ENCODE results near the gene TBC1D24.
"Not testable (repeated sequence)": the region's sequence is repeated elsewhere in the genome, so short reads cannot be mapped to it uniquely, and the experiment has no call there.

TBC1D24 gene

DNA sequence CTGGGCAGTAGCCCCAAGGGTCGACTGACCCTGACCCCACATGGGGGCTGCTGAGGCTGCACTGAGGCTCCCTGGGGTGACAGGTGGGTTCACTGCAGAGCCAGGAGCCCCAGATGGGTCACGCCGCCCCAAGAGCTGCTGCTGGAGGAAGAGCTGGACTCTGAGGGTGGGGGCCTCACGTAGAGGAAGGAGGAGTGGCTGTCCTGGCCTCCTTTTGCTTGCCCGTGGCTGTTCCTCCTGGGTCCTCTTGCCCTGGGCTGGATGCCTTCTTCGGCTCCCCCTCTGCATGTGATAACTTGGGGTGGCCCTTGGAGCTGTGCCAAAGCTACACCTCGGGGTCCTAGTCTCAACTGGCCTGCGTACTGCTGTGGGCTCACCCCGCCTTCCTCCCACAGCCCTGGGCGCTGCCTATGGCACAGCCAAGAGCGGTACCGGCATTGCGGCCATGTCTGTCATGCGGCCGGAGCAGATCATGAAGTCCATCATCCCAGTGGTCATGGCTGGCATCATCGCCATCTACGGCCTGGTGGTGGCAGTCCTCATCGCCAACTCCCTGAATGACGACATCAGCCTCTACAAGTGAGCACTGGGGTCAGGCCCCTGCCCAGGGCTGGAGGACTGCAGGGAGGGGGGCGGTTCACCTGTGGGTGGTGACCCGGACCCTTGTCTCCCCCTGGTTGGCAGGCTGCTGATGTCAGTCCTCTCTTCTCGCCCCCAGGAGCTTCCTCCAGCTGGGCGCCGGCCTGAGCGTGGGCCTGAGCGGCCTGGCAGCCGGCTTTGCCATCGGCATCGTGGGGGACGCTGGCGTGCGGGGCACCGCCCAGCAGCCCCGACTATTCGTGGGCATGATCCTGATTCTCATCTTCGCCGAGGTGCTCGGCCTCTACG, 44.1 kb downstream of the TBC1D24 start:
- DNase-seq = no peak

DNA sequence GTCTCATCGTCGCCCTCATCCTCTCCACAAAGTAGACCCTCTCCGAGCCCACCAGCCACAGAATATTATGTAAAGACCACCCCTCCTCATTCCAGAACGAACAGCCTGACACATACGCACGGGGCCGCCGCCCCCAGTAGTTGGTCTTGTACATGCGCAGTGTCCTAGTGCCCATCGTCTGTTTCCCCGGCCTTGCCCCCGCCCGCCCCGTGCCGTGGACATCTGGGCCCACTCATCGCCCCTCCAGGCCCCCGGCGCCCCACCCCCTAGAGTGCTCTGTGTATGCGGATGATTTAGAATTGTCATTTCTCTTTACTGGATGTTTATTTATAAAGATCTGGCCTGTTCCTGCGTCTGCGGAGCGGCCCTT, 44.8 kb downstream of the TBC1D24 start:
- no peak for DNase-seq

DNA sequence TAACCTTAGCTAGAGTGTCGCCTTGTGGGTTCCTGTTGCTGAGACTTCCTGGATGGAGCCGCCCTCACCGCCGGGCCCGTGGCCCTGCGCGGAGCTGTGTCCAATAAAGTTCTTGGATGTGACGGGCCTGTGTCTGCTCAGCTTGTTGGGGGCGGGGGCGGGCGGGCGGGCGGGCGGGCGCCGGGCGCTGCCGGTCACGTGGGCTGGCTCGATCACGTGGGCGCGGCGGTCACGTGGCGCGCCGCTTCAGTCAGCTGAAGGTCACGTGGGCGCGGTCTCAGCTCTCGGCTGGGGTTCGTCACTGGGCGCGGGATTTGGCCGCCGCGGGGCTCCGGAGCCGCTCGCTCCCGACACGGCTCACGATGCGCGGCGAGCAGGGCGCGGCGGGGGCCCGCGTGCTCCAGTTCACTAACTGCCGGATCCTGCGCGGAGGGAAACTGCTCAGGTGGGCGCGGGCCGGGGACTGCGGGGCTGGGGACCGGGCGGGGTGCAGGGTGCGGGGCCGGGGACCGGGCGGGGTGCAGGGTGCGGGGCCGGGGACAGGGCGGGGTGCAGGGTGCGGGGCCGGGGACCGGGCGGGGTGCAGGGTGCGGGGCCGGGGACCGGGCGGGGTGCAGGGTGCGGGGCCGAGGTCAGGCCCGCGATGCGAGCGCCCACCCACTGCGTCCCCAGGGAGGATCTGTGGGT, 45.3 kb downstream of the TBC1D24 start, which contains the start of gene AMDHD2:
AMDHD2 (plus strand) TSS at position 275 of the 687 bp plus-strand sequence; CDS start at position 363, 88 bp downstream.
- peak; percentile 92 for DNase-seq

DNA sequence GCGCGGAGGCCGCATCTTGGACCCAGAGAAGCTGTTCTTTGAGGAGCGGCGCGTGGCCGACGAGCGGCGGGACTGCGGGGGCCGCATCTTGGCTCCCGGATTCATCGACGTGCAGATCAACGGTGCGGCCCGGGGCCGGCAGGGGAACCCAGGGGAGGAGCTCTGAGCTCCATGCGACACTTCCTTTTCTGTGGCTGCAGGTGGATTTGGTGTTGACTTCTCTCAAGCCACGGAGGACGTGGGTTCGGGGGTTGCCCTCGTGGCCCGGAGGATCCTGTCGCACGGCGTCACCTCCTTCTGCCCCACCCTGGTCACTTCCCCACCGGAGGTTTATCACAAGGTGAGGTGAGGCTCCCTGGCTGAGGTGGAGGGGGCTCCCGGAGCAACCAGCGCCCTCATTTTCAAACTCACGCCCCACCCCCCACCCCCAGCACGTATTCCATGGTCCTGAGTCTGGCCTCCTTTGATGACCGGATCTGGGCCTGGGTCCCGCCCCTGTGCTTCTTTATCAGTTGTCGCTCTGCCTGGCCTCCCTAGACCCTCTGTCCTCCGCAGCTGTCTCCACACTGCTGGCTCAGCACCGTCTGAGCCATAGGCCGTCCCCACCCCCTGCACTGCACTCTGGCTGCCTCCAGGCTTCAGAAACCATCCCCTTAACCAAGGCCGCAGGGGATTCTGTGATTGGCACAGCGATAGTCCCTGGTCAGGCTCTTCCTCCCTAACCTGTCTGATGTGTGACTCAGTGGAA, 46.0 kb downstream of the TBC1D24 start:
- no peak for DNase-seq

DNA sequence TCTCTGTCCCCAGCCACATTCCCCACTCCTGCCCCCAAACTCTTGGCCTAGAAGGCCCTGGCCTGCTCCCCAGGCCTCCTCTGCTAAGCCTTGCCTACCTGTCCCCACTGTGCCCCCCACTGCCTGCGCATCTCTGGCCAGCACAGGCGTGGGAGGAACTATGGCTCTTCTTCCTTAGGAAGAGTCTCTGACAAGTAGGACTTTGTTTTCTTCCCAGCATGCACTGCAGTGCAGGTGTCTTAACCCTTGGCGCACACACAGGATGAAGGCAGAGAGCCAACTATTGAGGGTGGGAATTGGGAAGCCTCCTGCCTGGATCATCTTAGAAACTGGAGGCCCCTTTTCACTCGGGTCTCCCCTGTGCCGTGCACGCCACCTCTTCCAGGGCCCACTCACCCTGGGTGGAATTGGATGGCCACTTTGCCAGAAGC, 48.9 kb downstream of the TBC1D24 start:
- DNase-seq = no peak

DNA sequence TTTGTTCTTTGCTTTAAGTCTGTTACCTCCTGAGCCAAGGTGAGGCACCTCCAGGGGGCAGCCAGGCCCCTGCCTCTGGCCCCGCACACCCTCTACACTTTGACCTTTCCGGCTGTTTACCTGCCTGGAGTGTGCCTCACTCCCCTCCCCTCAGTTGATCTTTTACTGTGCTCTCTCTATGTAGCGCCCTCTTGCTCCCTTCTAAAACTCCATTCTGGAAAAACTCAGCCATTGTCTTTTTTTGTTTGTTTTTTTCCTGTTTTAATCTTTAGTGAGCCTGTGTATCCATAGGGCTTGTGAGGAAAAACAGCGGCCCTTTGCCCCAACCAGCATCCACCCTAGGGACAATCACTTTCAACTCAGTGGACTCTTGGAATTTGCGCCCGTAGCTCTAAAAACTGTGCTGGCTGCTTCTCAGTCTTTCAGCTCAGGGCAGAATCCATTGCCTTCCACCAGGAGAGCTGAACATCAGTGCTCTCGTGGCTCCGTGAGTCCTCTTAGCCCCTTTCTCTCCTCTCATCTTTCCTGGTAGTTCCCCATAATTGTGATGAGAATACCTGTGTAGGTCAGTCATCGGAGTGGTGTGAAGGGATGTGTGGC, 49.5 kb downstream of the TBC1D24 start:
- DNase-seq = no peak

DNA sequence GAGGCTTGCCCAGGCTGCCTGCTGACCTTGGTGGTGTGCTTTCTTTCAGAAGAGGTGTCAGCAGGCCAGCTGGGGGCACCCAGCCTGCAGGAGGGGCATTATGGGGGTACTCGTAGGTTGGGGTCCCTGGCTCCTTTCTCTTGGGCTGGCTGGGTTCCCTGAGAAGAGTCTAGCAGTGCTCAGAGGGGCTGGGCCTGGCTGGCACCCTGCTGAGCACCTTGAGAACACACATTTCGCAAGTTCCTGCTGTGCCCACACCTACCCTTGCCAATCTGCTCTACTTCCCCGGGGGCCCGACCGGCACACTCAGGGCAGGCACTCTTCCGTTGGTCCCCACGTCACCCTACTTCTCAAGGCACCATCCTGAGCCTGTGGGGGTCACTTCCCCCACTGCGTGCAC, 51.2 kb downstream of the TBC1D24 start:
- DNase-seq = no peak

DNA sequence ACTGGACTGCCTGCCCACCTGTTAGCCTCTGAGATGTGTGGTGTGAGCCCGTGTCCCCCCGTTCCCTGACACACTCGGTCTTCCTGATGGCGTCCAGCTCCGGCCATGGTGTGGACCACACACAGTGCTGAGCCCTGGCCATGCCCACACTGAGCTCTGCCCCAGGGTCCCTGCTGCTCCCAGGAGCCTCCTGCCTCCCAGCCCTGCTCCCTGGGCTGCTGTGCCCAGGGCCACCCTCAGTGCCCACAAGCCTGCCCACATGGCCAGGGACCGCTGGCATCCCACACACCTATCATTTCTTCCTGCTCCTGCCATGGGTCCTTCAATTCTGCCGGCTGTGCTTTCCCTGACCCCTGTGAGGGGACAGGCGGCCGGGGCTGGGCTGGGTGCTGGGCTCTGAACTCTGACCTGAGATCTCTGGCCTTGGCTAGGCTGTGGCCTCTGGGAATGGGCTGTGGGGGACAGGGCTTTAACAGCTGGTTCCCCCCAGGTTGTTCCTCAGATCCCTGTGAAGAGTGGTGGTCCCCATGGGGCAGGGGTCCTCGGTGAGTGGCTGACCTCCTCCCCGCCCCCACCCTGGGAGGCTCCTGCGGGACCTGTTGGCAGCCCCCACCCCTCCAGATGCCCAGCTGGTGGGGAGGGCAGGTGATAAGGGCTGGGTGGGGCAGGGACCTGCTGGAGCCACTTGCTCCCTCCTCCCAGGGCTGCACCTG, 52.3 kb downstream of the TBC1D24 start:
- DNase-seq = no peak

DNA sequence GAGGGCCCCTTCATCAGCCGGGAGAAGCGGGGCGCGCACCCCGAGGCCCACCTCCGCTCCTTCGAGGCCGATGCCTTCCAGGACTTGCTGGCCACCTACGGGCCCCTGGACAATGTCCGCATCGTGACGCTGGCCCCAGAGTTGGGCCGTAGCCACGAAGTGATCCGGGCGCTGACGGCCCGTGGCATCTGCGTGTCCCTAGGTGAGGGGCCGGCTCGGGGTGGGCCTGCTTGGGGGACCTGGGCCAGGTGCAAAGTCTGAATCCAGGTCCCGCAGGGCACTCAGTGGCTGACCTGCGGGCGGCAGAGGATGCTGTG, 52.8 kb downstream of the TBC1D24 start:
- no peak for DNase-seq

DNA sequence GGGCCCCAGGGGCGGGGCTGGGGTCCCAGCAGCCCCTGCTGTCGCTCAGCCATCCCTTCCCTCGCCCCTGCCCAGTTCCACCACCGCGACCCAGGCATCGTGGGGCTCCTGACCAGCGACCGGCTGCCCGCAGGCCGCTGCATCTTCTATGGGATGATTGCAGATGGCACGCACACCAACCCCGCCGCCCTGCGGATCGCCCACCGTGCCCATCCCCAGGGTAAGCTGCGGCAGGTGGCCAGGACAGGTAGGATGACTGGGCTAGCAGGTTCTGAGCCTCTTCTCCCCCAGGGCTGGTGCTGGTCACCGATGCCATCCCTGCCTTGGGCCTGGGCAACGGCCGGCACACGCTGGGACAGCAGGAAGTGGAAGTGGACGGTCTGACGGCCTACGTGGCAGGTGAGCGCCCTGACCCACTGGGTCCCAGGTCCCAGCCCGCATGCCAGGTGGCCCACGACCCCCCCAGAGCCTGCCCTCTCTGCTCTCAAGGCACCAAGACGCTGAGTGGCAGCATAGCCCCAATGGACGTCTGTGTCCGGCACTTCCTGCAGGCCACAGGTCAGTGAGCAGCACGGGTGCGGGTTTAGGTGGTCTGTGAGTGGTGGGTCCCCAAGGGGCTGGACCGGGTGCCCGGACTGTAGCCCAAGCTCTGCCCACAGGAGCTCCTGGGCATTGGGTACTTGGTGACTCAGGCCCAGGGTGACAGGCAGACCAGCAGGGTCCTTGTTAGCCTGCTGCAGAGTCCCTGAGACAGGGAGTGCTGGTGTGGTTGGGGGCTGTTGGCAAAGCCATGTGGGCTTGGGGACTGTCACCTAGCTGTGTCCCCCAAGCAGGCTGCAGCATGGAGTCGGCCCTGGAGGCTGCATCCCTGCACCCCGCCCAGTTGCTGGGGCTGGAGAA, 53.5 kb downstream of the TBC1D24 start:
- DNase-seq = no peak

DNA sequence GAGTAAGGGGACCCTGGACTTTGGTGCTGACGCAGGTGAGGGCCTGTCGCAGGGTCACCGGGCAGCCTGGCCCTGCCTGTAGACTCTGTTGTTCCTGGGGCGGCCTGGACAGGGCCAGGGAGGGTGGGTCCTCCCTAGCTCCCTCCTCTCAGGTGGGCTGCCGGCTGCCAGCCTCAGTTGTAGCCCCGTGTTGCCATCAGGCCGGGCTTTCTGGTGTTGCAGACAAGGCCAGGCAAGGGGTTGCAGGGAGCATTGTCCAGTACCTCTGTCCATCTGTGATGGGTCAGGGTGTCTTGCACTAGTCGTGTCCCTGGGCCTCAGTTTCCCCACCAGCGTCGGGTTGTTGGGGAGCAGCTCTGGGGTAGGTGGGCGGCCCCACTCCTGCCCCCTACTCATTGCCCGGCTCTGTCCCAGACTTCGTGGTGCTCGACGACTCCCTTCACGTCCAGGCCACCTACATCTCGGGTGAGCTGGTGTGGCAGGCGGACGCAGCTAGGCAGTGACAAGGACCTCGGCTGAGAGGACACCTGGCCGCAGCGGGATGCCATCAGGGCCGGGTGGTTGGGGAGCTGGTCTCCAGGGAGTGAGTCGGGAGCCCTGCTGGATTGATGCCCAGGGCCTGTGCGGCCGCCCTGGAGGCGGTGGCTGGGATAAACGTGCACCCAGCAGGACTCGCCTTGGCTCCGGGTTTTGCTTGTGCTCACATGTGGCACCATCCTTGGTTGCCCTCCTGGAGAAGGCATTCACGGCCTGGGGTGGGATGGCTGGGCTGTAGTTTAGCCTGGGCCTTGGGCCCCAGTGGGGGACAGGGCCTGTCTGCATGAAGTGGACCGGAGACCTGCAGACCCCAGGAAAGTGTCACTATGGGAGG, 54.4 kb downstream of the TBC1D24 start:
- no peak for DNase-seq

DNA sequence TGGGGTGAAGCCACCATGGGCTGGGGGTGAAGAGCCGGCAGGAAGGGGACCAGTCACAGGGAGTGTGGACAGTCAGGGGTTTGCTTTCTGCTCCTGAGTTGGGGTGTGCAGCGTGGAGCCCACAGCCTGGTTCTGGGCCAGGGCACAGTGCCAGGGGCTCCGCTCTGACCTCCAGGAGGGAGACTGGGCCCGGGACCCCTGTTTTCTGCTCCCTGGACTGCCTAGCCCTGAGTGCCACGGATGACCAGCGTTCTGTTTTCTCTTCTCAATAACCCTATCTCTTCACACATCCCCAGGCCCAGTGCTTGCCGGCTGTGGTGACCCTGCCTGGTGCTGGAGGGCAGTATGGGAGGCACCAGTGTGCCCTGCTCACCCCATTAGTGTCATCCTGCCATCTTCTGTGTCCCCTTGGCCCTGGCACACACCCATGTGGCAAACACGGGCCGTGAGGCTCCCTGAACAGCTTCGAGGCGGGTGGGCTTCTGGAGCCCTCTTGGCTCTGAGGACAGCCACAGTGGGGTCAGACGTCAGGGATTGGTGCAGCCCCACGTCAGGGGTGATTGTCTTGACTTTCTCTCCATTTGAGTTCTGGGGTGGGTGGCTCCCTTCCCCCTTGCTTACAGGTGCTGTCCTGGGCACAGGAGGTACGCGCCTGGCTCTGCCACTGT, 55.2 kb downstream of the TBC1D24 start:
- DNase-seq = no peak

DNA sequence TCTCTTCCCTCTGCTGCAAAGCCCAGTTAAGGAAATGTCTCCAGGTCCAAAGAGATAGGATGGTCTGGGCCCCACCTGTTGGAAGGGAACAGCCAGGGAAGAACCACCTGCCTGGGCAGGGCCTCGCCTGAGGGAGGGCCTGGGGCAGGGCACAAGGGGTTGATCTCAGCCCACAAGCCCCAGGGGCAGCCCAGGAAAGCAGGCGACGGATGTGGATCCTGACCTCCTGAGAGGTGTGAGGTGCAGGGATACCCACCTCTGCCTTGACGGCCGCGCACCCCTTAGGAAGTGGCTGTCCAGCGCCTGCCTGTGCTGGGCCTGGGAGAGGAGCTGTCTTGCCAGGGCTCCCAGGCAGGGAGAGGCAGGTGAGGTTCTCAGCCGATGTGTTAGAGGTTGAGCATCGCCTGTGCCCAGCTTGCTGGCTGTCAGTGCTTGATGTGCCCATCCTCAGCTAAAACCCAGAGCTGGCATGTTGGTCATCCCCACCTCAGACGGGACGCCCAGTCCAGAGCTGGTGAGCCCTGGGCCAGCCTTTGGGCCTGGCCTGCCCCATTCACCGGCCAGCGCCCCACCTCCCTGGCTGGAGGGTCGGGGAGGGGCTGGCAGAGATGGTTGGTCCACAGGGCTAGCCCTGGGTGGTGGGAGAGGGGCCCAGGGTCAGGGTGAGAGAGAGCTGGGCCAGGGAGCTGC, 55.8 kb downstream of the TBC1D24 start:
- no peak for DNase-seq

DNA sequence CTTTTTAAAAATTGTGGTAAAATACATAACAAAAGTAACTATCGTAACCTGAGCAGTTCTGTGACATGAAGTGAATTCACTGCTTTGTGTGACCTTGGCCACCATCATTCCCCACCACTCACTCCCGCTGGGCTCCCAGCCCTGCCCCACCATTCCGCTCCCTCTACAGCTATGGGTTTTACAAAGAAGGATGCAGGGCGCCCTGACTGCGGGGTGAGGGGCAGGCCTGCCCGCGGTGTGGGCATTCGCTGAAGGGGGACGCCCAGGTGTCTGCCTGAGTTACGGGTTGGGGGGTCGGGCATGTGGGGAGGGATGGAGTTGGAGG, 56.4 kb downstream of the TBC1D24 start, which contains the start of gene CEMP1:
CEMP1 (minus strand) TSS at position 38 of the 325 bp plus-strand sequence. CDS start 335 bp downstream, outside the sequence.
- no peak for DNase-seq

DNA sequence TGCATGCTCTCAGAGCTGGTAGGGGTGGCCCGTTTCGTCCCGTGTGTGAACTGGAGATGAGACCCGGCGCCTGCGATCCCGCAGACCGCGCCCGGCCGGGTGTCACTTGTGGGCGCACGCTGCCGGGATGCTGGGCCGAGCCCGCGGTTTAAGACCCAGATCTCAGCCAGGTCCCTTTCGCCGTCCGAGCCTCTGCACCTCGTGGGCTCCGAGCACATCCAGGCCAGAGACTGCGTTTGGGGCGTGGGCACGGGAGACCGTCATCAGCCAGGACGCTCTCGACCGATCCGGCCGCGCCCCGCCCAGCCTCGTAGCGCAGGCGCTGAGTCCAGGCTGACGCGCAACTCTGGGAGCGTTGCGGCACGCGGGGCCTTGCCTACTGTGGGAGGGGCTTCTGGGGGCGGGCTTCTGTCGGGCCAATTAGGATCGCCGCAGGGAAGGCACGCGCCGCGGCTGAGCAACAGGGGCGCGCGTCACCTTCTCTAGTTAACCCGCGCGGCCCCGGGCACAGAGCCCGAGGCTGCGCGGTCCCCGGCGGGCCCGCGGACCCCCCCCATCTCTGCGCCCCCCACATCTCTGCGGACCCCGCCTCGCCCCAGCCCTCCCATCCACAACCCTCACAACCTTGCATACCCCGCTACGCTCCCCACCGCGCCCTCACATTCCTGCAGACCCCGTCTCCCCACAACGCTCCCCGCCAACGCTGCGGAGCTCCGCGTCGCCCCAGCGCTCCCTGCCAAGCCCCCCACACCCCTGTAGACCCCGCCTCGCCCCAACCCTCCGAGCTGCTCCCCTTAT, 57.0 kb downstream of the TBC1D24 start:
- DNase-seq = peak; percentile 97

DNA sequence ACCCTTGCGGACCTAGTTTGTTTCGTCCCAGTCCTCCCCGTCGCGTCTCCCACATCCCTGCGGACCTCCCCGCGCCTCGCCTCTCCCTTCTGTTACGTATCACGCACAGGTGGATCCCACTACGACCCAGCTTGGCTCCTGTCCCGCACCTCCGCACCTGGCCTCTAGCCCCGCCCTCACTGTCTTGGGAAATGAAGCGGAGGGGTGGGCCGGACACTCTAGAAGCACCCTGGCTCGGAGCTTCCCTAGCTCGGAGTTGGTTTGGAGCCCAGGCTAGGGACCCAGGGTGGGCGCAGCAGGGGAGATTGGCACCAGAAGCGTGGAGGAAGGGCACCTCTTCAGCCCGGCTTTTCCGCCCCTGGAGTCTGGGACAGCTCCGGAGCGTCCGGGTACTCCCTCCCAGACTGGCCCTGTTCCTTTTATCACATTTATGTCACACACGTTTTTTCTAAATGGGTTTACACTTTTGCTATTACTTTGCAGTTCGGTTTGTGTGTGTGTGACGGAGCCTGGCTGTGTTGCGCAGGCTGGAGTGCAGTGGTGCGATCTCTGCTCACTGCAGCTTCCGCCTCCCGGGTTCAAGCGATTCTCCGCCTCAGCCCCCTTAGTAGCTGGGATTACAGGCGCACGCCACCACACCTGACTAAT, 57.7 kb downstream of the TBC1D24 start:
- peak; percentile 62 for DNase-seq

DNA sequence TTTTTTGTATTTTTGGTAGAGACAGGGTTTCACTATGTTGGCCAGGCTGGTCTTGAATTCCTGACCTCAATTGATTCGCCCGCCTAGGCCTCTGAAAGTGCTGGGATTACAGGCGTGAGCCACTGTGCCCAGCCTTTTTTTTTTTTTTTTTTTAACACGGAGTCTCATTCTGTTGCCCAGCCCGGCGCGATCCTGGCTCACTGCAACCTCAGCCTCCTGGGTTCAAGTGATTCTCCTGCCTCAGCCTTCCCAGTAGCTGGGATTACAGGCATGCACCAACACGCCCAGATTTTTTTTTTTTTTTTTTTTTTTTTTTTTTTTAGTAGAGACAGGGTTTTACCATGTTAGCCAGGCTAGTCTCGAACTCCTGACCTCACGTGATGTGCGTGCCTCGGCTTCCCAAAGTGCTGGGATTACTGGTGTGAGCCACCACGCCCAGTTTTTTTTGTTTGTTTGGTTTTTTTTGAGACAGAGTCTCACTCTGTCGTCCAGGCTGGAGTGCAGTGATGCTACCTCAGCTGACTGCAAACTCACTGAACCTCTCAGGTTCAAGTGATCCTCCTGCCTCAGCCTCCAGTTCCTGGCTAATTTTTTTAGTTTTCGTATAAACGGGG, 58.3 kb downstream of the TBC1D24 start:
- not testable (repeated sequence) for DNase-seq

Data from NCI-H2171 (cell line).